HG03575 (cell line): ENCODE measurements around the gene KLK7.

Experiments
- ATAC-seq: cut with Tn5 transposase; IDR thresholded peaks from one replicate; pipeline ENCODE4 v1.9.1; 2021; ENCODE audit not compliant: unreplicated experiment, insufficient number of reproducible peaks, low FRiP score; ENCODE audit errors: extremely low read depth

KLK7 gene

DNA sequence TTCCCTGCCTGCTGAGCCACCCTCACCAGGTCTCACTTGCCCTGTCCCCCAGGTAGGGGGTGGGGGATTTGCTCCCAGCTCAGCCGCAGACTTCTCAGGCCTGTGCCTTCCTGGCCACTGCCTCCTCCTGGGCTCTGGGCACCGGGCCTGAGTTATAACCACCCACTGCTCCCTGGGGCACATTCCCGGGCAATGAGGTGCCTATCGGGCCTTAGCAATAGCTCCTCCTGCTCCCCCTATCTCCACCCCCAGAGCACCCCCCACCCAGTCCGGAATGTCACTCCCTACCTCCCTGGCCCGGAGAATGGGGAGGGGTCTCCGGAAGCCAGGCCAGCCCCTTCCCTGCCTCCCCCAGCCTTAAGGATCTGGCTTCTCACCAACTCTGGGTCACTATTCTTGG is 30.8 kb downstream of the KLK7 start, which contains the start of gene KLK5:
KLK5 (minus strand) TSS at position 129 of the 400 bp plus-strand sequence. CDS start 381 bp downstream, outside the sequence.
- no peak for ATAC-seq

DNA sequence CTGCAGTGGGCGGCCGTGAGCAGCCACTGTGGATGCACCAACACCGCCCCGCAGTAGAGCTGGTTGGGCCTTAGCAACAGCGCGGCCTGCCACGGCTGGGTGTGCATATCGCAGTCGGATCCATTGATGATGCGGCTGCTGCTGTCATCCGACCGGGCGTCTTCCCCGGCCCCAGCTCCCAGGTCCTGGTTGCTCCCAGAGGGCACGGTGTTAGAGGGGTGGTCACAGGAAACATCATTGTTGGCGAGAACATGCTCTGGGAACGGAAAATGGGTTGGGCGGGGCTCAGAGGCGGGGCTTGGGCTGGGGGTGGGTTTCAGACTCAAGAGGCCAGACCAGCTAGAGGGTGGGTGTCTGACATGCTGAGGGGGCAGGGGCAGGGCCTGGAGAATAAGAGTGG is 33.9 kb downstream of the KLK7 start:
- ATAC-seq, result no peak

GRCh38 chr19:50947123-50947522 is 36.6 kb downstream of the KLK7 start:
- no peak for ATAC-seq

DNA sequence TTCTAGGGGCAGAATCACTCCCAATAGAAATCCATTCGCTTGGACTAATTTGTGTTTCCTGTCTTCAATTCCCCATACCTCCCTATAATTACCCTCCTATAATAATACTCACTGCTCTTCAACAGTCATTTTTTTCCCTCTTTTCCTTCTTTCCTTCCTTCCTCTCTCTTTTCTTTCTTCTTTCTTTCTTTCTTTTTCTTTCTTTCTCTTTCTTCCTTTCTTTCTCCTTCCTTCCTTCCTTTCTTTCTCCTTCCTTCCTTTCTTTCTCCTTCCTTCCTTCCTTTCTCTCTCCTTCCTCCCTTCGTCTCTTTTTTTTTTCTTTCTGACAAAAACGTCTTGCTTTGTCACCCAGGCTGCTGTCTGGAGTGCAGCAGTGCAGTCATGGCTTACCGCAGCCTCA is 38.9 kb downstream of the KLK7 start:
- no peak for ATAC-seq

DNA sequence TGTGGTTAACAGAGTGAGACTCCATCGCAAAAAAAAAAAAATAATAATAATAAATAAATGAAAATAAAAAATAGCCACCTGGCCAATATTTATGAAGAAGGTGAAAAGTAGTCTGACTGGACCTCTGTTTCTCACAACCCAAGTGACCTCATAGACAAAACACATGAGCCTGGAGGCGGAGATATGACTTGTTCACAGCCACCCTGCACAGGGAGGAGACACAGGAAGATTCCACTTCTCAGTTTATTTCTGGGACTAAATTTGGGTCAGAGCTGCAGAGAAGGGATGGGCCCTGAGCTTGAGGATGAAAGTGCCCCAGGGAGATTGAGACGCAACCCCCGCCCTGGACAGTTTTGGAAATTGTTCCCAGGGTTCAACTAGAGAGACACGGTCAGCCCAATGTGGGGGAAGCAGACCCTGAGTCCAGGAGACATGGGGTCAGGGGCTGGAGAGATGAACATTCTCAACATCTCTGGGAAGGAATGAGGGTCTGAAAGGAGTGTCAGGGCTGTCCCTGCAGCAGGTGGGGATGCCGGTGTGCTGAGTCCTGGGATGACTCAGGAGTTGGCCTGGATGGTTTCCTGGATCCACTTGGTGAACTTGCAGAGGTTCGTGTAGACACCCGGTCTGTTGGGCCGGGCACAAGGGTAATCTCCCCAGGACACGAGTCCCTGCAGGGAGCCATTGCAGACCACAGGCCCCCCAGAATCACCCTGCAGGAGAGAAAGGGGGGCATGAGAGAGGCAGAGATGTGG is 40.5 kb downstream of the KLK7 start:
- ATAC-seq, result no peak

DNA sequence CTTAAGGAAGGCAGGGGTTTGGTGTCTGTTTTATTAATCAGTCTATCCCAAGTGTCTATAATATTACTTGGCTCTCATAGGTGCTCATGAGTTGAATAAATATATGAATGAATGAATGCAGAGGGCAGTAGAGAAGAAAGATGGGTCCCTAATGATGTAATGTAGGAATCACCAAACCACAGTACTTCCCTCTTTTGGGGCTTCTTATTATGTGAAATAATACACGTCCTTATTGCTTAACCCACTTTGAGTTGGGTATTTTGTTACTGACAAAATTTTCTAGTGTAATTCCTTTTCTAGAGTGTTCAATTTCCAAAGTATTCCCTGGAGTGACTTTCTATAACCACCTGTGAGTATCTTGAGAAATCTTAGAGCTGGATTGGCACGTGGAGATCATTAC is 44.1 kb downstream of the KLK7 start:
- ATAC-seq, result no peak

DNA sequence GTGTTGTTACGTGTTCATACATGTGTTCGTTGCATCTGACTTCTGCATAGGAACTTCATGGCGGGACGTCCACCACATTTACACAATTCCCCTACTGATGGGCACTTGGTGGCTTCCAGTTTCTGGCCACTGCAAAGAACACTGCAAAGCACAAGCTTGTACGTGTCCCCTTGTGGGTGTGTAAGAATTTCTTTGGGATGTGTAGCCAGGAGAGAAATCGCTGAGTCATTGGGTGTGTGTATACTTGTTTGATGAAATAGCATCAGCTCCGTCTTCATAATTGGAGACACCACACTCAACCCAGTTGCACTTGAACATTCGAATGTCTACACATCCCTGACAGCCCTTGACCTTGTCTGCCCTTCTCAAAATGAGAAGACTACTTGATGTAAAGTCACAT is 50.1 kb downstream of the KLK7 start:
- no peak for ATAC-seq

GRCh38 chr19:50932690-50933083 is 51.0 kb downstream of the KLK7 start:
- no peak for ATAC-seq

DNA sequence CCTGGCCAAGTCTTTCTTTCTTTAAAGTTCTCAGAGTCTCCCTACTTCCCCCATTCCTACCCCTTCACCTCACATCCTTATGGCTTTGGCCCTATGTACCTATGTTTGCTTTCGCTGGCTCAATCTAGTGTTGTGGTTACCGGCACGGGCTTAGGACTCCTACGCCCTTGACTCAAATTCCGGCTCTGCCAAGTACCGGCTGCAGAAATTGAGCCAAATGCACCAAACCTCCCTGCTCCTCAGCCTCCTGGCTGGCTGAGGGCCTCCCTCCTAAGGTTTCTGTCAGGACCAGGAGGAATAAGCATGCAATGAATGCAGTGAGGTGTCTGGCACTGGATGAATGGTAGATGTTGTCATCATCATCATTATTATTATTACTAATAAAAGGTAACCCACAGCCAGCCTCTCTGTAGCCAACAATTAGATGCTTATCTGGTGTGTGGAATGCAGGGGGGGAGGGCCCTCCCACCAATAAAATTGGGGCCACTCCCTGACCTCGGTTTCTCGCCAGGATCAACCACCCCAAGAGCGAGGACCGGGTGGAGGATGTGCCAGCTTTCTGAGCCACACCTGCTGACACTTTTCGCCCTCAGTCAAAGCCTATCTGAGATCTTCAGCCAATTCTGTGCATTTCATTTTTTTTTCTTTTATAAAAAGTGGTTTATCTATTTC is 51.6 kb downstream of the KLK7 start:
- no peak for ATAC-seq

- no peak for ATAC-seq
These were observed 52.7 kb downstream of the KLK7 start for GRCh38 chr19:50931023-50931422.

DNA sequence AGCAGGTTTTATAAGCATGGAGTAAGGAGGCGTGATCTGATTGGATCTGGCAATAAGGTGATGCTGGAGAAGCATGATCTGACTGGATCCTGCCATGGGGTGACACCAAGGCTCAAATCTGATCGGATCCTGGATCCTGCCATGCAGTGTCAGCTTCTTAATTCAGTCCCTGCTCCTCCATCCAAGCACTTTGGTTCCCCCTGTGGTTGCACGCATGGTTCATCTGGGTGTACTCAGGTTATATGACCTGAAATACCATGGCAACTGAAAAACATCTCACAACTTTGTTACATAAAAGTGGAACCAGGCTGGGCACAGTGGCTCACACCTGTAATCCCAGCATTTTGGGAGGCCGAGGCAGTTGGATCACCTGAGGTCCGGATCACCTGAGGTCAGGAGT is 54.9 kb downstream of the KLK7 start:
- ATAC-seq, result no peak
